ENCODE data around the gene FAM204A. TPM values are rescaled to one million over a fixed set of nuclear protein-coding genes. Genes with fewer than 3 reads are reported as not detected.

The FAM204A gene
- total RNA-seq, 1 experiment from 2014 or later: 103 TPM

DNA sequence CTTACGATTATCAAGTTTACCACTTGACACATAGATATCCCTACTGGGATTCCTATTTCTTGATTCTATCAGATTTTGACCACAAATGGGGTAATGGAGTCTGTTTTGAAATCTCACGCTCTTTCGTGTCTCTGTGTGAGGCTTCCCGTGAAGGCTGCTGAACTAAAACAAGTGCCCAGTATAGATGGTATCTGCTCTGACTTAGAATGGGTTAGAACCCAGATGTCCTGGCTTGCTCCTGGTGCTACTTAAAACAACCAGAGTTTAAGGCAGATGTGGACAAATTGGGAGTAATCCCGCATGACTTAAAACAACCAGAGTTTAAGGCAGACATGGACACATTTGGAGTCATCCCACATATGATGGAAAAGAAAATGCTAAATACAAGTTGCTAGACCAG is 85.9 kb downstream of the FAM204A start:
- CTCF ChIA-PET: no interaction called here

DNA sequence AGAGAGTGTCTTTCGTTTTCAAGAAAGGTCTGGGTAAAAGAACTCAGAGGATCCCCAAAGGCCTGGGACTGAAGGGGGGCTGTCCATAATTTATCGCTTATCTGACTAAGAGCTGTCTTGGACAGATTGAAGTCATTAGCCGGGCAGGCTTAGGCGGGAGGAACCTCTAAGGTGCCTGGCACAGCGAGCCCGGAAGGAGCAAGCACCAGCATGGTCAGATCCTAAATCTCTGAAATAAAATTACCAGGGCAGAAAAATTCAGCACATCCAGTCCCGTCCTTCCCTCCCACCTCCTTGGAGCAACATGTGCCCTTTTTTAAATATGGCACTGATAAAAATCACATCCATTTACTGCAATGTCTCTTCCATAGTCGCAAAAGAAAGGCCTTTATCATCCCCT is 86.8 kb downstream of the FAM204A start:
- H3K9me3 ChIP-seq (ENCODE audit: low read depth, low read length, poor library complexity, severe bottlenecking): no peaks in the 10 kb centered on the region
- H3K27ac ChIP-seq (ENCODE audit: low read depth, low read length, poor library complexity, severe bottlenecking): no peak overlapping the region
- no peak overlapping the region for H3K4me3 ChIP-seq (ENCODE audit: low read depth, low read length, poor library complexity, severe bottlenecking)
- CTCF ChIA-PET: no interaction called here
- H3K27me3 ChIP-seq (replicated peaks; ENCODE audit: insufficient read depth, low read depth, low read length, poor library complexity): peaks cover 14% of the 10 kb centered on the region
- H3K4me1 ChIP-seq (ENCODE audit: insufficient read depth, low read length, poor library complexity, severe bottlenecking): no peaks in the 10 kb centered on the region
- TF ChIP-seq EZH2 (IDR thresholded peaks at IDR 0.05; ENCODE audit: borderline replicate concordance, low read depth, low read length, poor library complexity, severe bottlenecking): no peak
- TF ChIP-seq, protein P1, sequence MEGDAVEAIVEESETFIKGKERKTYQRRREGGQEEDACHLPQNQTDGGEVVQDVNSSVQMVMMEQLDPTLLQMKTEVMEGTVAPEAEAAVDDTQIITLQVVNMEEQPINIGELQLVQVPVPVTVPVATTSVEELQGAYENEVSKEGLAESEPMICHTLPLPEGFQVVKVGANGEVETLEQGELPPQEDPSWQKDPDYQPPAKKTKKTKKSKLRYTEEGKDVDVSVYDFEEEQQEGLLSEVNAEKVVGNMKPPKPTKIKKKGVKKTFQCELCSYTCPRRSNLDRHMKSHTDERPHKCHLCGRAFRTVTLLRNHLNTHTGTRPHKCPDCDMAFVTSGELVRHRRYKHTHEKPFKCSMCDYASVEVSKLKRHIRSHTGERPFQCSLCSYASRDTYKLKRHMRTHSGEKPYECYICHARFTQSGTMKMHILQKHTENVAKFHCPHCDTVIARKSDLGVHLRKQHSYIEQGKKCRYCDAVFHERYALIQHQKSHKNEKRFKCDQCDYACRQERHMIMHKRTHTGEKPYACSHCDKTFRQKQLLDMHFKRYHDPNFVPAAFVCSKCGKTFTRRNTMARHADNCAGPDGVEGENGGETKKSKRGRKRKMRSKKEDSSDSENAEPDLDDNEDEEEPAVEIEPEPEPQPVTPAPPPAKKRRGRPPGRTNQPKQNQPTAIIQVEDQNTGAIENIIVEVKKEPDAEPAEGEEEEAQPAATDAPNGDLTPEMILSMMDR (conservative IDR thresholded peaks at IDR 0.05; ENCODE audit: low read depth, low read length): no peak
- H3K36me3 ChIP-seq (ENCODE audit: insufficient read depth, low read length, poor library complexity, severe bottlenecking): no peaks in the 10 kb centered on the region
- intact Hi-C loops (cut with micrococcal nuclease; ENCODE audit: unreplicated experiment): loop anchor here (5.0 kb wide), 1 partner anchor 758 kb away; no protein-coding TSS in a partner anchor
- no TSS peak for BruUV-seq (replicated peaks)
- DNase-seq (ENCODE audit: low spot score): no peak
- POLR2A ChIA-PET (ENCODE audit: low non-redundant PET): no interaction called here

More for the DNA sequence above, 85.9 kb downstream of the FAM204A start:
- Histone ChIP-seq H3K4me3 (ENCODE audit: low read depth, low read length, poor library complexity, severe bottlenecking) (no peak overlapping the region), H3K9me3 (ENCODE audit: low read depth, low read length, poor library complexity, severe bottlenecking) (no peaks in the 10 kb centered on the region), H3K4me1 (ENCODE audit: insufficient read depth, low read length, poor library complexity, severe bottlenecking) (no peaks in the 10 kb centered on the region), H3K27me3 (replicated peaks; ENCODE audit: insufficient read depth, low read depth, low read length, poor library complexity) (peaks cover 11% of the 10 kb centered on the region), H3K27ac (ENCODE audit: low read depth, low read length, poor library complexity, severe bottlenecking) (no peak overlapping the region), H3K36me3 (ENCODE audit: insufficient read depth, low read length, poor library complexity, severe bottlenecking) (no peaks in the 10 kb centered on the region)
- BruUV-seq (replicated peaks): no TSS peak
- TF ChIP-seq, protein P1 (conservative IDR thresholded peaks at IDR 0.05; ENCODE audit: low read depth, low read length): no peak
- TF ChIP-seq EZH2 (IDR thresholded peaks at IDR 0.05; ENCODE audit: borderline replicate concordance, low read depth, low read length, poor library complexity, severe bottlenecking): no peak
- POLR2A ChIA-PET (ENCODE audit: low non-redundant PET): no interaction called here
- intact Hi-C loops (cut with micrococcal nuclease; ENCODE audit: unreplicated experiment): loop anchor here (5.0 kb wide), 1 partner anchor 759 kb away; no protein-coding TSS in a partner anchor
- no peak for DNase-seq (ENCODE audit: low spot score)

GRCh38 chr10:118254654-118255053 is 87.5 kb downstream of the FAM204A start:
- H3K27me3 ChIP-seq (replicated peaks; ENCODE audit: insufficient read depth, low read depth, low read length, poor library complexity): peaks cover 17% of the 10 kb centered on the region
- no peaks in the 10 kb centered on the region for H3K9me3 ChIP-seq (ENCODE audit: low read depth, low read length, poor library complexity, severe bottlenecking)
- intact Hi-C loops (cut with micrococcal nuclease; ENCODE audit: unreplicated experiment): loop anchor here (5.0 kb wide), 1 partner anchor 757 kb away; no protein-coding TSS in a partner anchor
- TF ChIP-seq, protein P1 (conservative IDR thresholded peaks at IDR 0.05; ENCODE audit: low read depth, low read length): no peak
- TF ChIP-seq EZH2 (IDR thresholded peaks at IDR 0.05; ENCODE audit: borderline replicate concordance, low read depth, low read length, poor library complexity, severe bottlenecking): no peak
- no peak for DNase-seq (ENCODE audit: low spot score)
- no peak overlapping the region for H3K4me3 ChIP-seq (ENCODE audit: low read depth, low read length, poor library complexity, severe bottlenecking)
- BruUV-seq (replicated peaks): no TSS peak
- H3K4me1 ChIP-seq (ENCODE audit: insufficient read depth, low read length, poor library complexity, severe bottlenecking): no peaks in the 10 kb centered on the region
- POLR2A ChIA-PET (ENCODE audit: low non-redundant PET): no interaction called here
- H3K27ac ChIP-seq (ENCODE audit: low read depth, low read length, poor library complexity, severe bottlenecking): no peak overlapping the region
- CTCF ChIA-PET: no interaction called here
- H3K36me3 ChIP-seq (ENCODE audit: insufficient read depth, low read length, poor library complexity, severe bottlenecking): no peaks in the 10 kb centered on the region
